Measurements from ENCODE around the gene TRMT1L. TPM values are rescaled to one million over a fixed set of nuclear protein-coding genes. Genes with fewer than 3 reads are reported as not detected.
"Not testable (repeated sequence)": the region's sequence is repeated elsewhere in the genome, so short reads cannot be mapped to it uniquely, and the experiment has no call there.

The TRMT1L gene
- 18.3 TPM for total RNA-seq

DNA sequence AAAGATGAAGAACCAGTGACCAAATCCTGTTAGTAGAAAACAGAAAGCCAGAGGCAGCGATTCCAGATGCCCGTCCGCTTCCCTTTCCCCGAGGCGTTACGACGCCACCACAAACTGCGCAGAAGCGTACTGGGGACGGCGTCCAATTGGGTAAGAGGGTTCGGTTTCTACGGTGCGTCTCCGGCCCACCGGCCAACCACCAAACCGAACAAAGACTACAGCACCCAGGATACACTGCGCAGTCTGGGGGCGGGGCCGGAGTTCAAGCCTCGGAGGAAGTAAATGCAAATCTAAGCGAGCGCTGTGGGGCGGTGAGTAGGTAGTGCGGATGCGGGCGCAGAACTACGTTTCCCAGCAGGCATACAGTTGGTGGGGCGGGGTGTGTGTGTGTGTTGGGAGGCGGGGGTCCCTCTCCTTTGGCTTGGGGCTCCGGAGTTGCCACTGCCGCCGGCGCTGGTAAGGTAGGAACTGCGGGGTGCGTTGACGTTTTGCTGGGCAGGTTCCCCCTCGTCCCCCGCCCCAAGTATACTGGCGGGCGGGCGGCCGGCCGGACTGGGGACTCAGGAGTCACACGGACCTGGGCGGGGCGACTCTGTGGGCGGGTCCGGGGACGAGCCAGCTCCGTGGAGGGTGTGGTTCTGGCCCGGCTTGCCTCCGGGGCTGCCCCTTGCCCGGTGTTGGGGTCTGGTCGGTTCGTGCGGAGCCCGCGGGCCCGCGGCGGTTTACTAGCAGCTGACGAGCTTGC is at the start of gene TRMT1L, which contains the start of gene SWT1:
Gene TRMT1L (minus strand): TSS at position 100 of the 745 bp plus-strand sequence. CDS start 241 bp downstream, outside the sequence.
Gene SWT1 (plus strand): TSS at position 314 of the 745 bp plus-strand sequence. CDS start 3,675 bp downstream, outside the sequence.
- Histone ChIP-seq H3K4me3 (ENCODE audit: low read length in 3 of 3) (peak within 1 kb of the TSS; percentile 92 to 98 (median 97)), H3K9me3 (ENCODE audit: control insufficient read depth in 3 of 3, low read length in 3 of 3) (no peaks in the 10 kb centered on the region), H3K27ac (ENCODE audit: low read depth, low read length) (peak within 1 kb of the TSS; percentile 98), H3K27me3 (ENCODE audit: control insufficient read depth in 3 of 3, insufficient read depth in 3 of 3, low read length in 3 of 3) (no peaks in the 10 kb centered on the region), H3K36me3 (ENCODE audit: control insufficient read depth in 3 of 3, insufficient read depth in 3 of 3, low read length in 3 of 3) (peaks cover 0 to 8% (median 0%) of the 10 kb centered on the region in 3 donors), H3K4me1 (ENCODE audit: control insufficient read depth in 3 of 3, insufficient read depth in 3 of 3, low read length in 3 of 3) (peaks cover 11 to 19% (median 17%) of the 10 kb centered on the region in 3 donors), H3K9ac (ENCODE audit: low read depth in 1 of 3, low read length in 3 of 3) (peak within 1 kb of the TSS; percentile 96 to 98 (median 97))

GRCh38 chr1:185200889-185201288 is 44.1 kb upstream of the TRMT1L start:
- no peak overlapping the region for H3K9ac ChIP-seq (ENCODE audit: low read depth in 1 of 3, low read length in 3 of 3)
- no peak overlapping the region for H3K4me3 ChIP-seq (ENCODE audit: low read length in 3 of 3)
- H3K4me1 ChIP-seq (ENCODE audit: control insufficient read depth in 3 of 3, insufficient read depth in 3 of 3, low read length in 3 of 3): no peaks in the 10 kb centered on the region
- H3K9me3 ChIP-seq (ENCODE audit: control insufficient read depth in 3 of 3, low read length in 3 of 3): no peaks in the 10 kb centered on the region
- H3K36me3 ChIP-seq (ENCODE audit: control insufficient read depth in 3 of 3, insufficient read depth in 3 of 3, low read length in 3 of 3): peaks cover 0 to 2% (median 0%) of the 10 kb centered on the region in 3 donors
- H3K27ac ChIP-seq (ENCODE audit: low read depth, low read length): no peak overlapping the region
- H3K27me3 ChIP-seq (ENCODE audit: control insufficient read depth in 3 of 3, insufficient read depth in 3 of 3, low read length in 3 of 3): no peaks in the 10 kb centered on the region

- H3K4me3 ChIP-seq (ENCODE audit: low read length in 3 of 3); H3K27ac ChIP-seq (ENCODE audit: low read depth, low read length); H3K4me1 ChIP-seq (ENCODE audit: control insufficient read depth in 3 of 3, insufficient read depth in 3 of 3, low read length in 3 of 3); H3K27me3 ChIP-seq (ENCODE audit: control insufficient read depth in 3 of 3, insufficient read depth in 3 of 3, low read length in 3 of 3); H3K9me3 ChIP-seq (ENCODE audit: control insufficient read depth in 3 of 3, low read length in 3 of 3); H3K36me3 ChIP-seq (ENCODE audit: control insufficient read depth in 3 of 3, insufficient read depth in 3 of 3, low read length in 3 of 3); H3K9ac ChIP-seq (ENCODE audit: low read depth in 1 of 3, low read length in 3 of 3): not testable (repeated sequence)
These were observed 42.0 kb upstream of the TRMT1L start for GRCh38 chr1:185198712-185199111.

DNA sequence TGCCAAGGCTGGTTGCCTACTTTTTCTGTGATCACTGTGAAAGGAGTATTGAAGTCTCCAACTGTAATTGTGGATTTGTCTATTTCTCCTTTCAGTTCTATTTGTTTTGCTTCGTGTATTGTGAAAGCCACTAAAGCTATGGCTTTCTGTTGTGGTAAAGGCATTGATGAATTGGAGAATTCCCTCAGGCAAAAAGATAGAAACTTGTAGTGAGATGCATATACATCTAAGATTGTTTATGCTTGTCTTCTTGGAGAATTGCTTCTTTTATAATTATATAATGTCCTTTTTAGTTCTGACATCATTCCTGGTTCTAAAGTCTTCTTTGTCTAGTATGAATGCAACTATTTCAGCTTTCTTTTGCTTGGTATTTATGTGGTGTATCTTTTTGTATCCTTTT is 37.0 kb upstream of the TRMT1L start:
- no peak overlapping the region for H3K4me3 ChIP-seq (ENCODE audit: low read length in 3 of 3)
- no peak overlapping the region for H3K27ac ChIP-seq (ENCODE audit: low read depth, low read length)
- H3K27me3 ChIP-seq (ENCODE audit: control insufficient read depth in 3 of 3, insufficient read depth in 3 of 3, low read length in 3 of 3): no peaks in the 10 kb centered on the region
- H3K4me1 ChIP-seq (ENCODE audit: control insufficient read depth in 3 of 3, insufficient read depth in 3 of 3, low read length in 3 of 3): no peaks in the 10 kb centered on the region
- H3K9ac ChIP-seq (ENCODE audit: low read depth in 1 of 3, low read length in 3 of 3): no peak overlapping the region
- H3K9me3 ChIP-seq (ENCODE audit: control insufficient read depth in 3 of 3, low read length in 3 of 3): no peaks in the 10 kb centered on the region
- peaks cover 3 to 4% (median 4%) of the 10 kb centered on the region in 3 donors for H3K36me3 ChIP-seq (ENCODE audit: control insufficient read depth in 3 of 3, insufficient read depth in 3 of 3, low read length in 3 of 3)

DNA sequence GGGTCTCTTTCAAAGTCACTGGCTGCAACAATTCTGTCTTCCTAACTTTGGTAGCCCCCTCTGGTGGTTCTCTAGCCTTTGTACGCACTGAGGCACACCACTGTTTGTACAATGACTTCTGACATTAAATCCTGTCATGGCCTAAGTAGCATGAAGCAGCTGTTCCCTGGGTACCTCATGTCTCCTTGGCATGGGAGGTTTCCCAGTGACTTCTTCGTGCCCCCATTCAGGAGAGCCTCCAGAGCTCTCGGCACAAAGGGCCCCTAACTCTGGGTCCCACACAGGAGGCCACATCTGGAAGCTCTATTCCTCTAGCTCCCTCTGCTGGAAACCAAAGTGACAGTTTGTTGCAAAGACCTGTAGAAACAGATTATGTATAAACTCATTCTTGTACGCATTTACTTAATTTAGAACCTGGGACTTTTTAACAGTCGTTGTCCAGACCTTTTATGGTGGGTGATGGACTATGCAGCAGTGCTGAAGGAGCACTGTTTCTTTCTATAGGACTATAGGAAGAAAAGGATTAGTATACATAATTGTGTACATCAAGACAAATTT is 13.6 kb upstream of the TRMT1L start:
- no peaks in the 10 kb centered on the region for H3K9me3 ChIP-seq (ENCODE audit: control insufficient read depth in 3 of 3, low read length in 3 of 3)
- no peaks in the 10 kb centered on the region for H3K27me3 ChIP-seq (ENCODE audit: control insufficient read depth in 3 of 3, insufficient read depth in 3 of 3, low read length in 3 of 3)
- no peaks in the 10 kb centered on the region for H3K4me1 ChIP-seq (ENCODE audit: control insufficient read depth in 3 of 3, insufficient read depth in 3 of 3, low read length in 3 of 3)
- H3K4me3 ChIP-seq (ENCODE audit: low read length in 3 of 3): no peak overlapping the region
- H3K36me3 ChIP-seq (ENCODE audit: control insufficient read depth in 3 of 3, insufficient read depth in 3 of 3, low read length in 3 of 3): peaks cover 4 to 34% (median 22%) of the 10 kb centered on the region in 3 donors
- H3K9ac ChIP-seq (ENCODE audit: low read depth in 1 of 3, low read length in 3 of 3): no peak overlapping the region
- no peak overlapping the region for H3K27ac ChIP-seq (ENCODE audit: low read depth, low read length)

DNA sequence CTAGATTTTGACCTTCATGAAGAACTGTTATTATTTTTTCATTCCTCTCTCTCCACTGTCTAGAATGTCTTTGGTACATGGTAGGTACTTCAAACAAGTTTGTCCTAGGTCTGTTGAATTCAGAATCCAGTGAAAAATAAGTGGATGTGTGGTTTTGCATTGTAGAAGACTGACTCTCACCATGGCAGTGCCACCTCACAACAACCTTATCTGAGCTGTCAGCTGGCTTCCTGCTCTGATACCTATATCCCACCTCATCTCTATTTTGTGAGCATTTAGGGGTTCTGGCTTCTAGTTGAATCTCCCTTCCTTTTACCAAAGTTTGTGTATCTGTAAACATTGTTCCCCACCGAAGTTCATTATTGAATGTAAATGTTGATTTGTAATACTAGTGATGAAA is 9.4 kb upstream of the TRMT1L start:
- H3K36me3 ChIP-seq (ENCODE audit: control insufficient read depth in 3 of 3, insufficient read depth in 3 of 3, low read length in 3 of 3): peaks cover 4 to 29% (median 27%) of the 10 kb centered on the region in 3 donors
- H3K9me3 ChIP-seq (ENCODE audit: control insufficient read depth in 3 of 3, low read length in 3 of 3): no peaks in the 10 kb centered on the region
- H3K4me1 ChIP-seq (ENCODE audit: control insufficient read depth in 3 of 3, insufficient read depth in 3 of 3, low read length in 3 of 3): no peaks in the 10 kb centered on the region
- H3K9ac ChIP-seq (ENCODE audit: low read depth in 1 of 3, low read length in 3 of 3): no peak overlapping the region
- H3K27me3 ChIP-seq (ENCODE audit: control insufficient read depth in 3 of 3, insufficient read depth in 3 of 3, low read length in 3 of 3): no peaks in the 10 kb centered on the region
- H3K27ac ChIP-seq (ENCODE audit: low read depth, low read length): no peak overlapping the region
- H3K4me3 ChIP-seq (ENCODE audit: low read length in 3 of 3): no peak overlapping the region

DNA sequence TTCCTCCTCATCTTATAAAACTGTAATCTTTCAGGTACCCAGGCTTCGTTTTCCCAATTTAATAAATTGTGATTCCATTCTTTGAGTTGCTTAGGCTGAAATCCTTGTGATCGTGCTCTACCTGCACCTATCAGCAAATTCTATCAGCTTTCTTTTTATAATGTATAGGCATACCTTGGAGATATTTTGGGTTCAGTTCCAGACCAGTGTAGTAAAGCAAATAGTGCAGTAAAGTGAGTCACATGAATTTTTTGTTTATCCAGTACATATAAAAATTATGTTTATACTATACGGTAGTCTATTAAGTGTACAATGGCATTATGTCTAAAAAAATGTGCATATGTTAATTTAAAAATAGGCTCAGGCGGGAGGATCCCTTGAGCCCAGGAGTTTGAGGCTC is 5.7 kb upstream of the TRMT1L start:
- Histone ChIP-seq H3K4me1 (ENCODE audit: control insufficient read depth in 3 of 3, insufficient read depth in 3 of 3, low read length in 3 of 3) (peaks cover 6 to 17% (median 7%) of the 10 kb centered on the region in 3 donors), H3K9ac (ENCODE audit: low read depth in 1 of 3, low read length in 3 of 3) (no peak overlapping the region), H3K36me3 (ENCODE audit: control insufficient read depth in 3 of 3, insufficient read depth in 3 of 3, low read length in 3 of 3) (peaks cover 4 to 23% (median 18%) of the 10 kb centered on the region in 3 donors), H3K27ac (ENCODE audit: low read depth, low read length) (no peak overlapping the region), H3K4me3 (ENCODE audit: low read length in 3 of 3) (no peak overlapping the region), H3K27me3 (ENCODE audit: control insufficient read depth in 3 of 3, insufficient read depth in 3 of 3, low read length in 3 of 3) (no peaks in the 10 kb centered on the region), H3K9me3 (ENCODE audit: control insufficient read depth in 3 of 3, low read length in 3 of 3) (no peaks in the 10 kb centered on the region)

GRCh38 chr1:185159966-185160365 is 3.2 kb upstream of the TRMT1L start:
- H3K27ac ChIP-seq (ENCODE audit: low read depth, low read length): no peak overlapping the region
- peaks cover 0 to 14% (median 2%) of the 10 kb centered on the region in 3 donors for H3K36me3 ChIP-seq (ENCODE audit: control insufficient read depth in 3 of 3, insufficient read depth in 3 of 3, low read length in 3 of 3)
- H3K4me1 ChIP-seq (ENCODE audit: control insufficient read depth in 3 of 3, insufficient read depth in 3 of 3, low read length in 3 of 3): peaks cover 10 to 19% (median 10%) of the 10 kb centered on the region in 3 donors
- H3K9me3 ChIP-seq (ENCODE audit: control insufficient read depth in 3 of 3, low read length in 3 of 3): no peaks in the 10 kb centered on the region
- no peak overlapping the region for H3K9ac ChIP-seq (ENCODE audit: low read depth in 1 of 3, low read length in 3 of 3)
- H3K27me3 ChIP-seq (ENCODE audit: control insufficient read depth in 3 of 3, insufficient read depth in 3 of 3, low read length in 3 of 3): no peaks in the 10 kb centered on the region
- H3K4me3 ChIP-seq (ENCODE audit: low read length in 3 of 3): no peak overlapping the region

DNA sequence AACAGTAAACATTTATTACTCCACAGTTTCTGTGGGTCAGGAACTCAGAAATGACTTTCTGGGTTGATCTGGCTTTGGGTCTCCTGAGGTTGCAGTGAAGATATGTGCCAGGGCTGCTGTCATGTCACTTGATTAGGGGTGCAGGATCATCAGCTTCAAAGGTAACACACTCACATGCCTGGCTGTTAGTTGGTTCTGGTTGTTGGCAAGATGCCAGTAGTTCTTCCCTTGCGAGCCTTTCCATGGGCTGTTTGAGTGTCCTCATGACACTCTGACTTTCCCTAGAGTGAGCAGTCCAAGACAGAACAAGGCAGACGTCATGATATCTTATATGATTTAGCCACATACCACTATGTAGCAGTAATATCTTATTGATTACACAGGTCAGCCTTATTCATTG is 2.0 kb upstream of the TRMT1L start:
- no peak overlapping the region for H3K27ac ChIP-seq (ENCODE audit: low read depth, low read length)
- peaks cover 0 to 8% (median 0%) of the 10 kb centered on the region in 3 donors for H3K36me3 ChIP-seq (ENCODE audit: control insufficient read depth in 3 of 3, insufficient read depth in 3 of 3, low read length in 3 of 3)
- H3K9me3 ChIP-seq (ENCODE audit: control insufficient read depth in 3 of 3, low read length in 3 of 3): no peaks in the 10 kb centered on the region
- peaks cover 11 to 19% (median 14%) of the 10 kb centered on the region in 3 donors for H3K4me1 ChIP-seq (ENCODE audit: control insufficient read depth in 3 of 3, insufficient read depth in 3 of 3, low read length in 3 of 3)
- no peaks in the 10 kb centered on the region for H3K27me3 ChIP-seq (ENCODE audit: control insufficient read depth in 3 of 3, insufficient read depth in 3 of 3, low read length in 3 of 3)
- no peak overlapping the region for H3K9ac ChIP-seq (ENCODE audit: low read depth in 1 of 3, low read length in 3 of 3)
- no peak overlapping the region for H3K4me3 ChIP-seq (ENCODE audit: low read length in 3 of 3)
